ENCODE measurements around the gene FBXL13.
"Not testable (repeated sequence)": the region's sequence is repeated elsewhere in the genome, so short reads cannot be mapped to it uniquely, and the experiment has no call there.

The FBXL13 gene

DNA sequence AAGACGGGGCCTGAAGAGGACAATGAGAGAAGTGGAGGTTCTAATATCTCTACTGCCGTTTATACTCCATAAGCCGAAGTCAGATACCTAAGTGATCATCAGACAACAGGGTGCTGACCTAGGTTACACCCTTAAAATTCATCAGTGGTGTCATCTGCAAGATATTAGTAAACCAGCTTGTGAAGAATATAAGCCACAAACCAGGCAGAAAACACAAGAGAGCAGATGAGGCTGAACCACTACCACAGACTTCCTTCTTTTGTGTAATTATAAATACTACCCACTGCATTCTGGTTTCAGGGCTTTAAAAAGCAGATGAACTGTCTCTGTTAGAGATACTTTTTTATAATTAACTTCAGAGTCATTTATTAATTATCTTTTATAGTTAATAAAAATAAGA is 230.7 kb downstream of the FBXL13 start:
- no peak for DNase-seq

DNA sequence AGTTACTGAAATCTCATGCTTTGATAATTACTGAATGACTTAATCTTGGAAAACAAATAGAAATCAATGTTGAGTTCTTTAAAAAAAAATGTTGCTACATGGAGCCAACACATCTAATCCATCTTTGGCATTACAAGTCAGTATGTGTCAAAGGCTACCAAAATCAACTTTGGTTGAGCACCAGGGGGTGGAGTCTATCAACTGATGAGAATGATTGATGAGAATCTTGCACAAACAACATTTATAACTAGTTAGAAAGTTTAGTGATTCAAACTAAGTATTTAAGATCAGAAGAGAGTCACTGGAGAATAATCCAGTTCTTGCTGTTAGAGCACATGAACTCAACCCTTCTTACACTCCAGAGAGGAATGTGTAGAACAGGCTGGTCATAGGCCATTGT is 232.3 kb downstream of the FBXL13 start:
- no peak for DNase-seq

DNA sequence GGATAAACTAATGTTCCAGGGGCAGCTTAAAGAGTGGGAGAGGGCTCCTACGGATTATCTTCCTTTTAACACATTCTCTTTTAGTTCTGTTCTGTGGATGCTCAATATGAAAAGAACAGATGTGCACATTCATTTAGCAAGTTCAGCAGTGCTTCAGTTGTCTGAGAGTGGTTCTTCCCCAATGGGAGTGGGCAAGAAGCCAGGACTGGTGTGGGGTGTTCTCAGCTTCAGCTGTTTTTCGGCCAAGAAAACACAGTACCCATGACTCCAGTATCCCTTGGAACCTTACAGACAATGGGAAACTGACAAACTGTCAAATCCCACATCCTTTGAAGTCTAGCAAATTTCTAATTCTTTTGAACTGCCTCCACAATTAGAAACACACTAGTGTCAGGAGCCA is 233.3 kb downstream of the FBXL13 start:
- no peak for DNase-seq

DNA sequence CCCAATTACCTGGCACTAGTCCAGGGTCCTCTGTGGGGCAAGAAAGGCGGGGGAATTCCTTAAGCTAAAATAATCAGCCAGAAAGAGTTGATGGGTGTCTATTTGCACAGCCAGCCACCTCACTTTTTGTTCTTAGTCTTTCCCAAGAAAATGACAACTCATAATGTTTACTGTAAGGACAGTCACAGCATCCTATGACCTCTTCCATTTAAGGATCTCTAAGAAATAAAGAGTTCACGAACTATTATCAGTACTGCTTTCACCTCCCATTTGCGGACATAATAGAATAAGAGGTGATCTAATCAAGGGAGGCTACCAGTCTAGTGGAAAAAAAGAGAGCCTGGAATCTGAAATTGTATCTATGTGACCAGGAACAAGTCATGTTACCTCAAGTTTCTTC is 234.2 kb downstream of the FBXL13 start:
- no peak for DNase-seq

DNA sequence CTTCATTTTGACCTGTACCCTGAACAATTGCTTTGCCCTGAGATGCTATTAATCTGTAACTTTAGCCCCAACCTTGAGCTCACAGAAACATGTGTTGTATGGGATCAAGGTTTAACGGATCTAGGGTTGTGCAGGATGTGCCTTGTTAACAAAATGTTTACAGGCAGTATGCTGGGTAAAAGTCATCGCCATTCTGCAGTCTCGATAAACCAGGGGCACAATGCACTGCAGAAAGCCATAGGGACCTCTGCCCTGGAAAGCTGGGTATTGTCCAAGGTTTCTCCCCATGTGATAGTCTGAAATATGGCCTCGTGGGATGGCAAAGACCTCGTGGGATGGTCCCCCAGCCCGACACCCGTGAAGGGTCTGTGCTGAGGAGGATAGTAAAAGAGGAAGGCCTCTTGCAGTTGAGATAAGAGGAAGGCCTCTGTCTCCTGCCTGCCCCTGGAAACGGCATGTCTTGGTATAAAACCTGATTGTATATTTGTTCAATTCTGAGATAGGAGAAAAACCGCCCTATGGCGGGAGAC is 236.0 kb downstream of the FBXL13 start:
- DNase-seq = not testable (repeated sequence)

DNA sequence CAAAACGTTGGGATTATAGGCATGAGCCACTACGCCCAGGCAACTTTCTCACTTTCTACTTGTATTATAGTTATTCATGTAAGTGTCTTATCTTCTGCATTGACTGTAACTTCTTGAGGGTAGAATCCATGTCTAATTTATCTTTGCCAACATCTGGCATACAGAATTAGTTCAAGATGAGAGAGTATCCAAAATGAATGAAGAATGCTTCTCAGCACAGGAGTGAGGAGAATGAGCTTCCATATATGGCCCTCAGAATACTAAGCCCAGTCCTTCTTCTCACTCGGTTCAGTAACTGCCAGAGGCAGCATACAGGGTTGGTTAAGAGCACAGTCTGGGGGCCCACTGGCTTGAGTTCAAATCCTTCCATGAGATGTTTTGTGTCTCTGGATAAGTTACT is 236.8 kb downstream of the FBXL13 start:
- DNase-seq = no peak

DNA sequence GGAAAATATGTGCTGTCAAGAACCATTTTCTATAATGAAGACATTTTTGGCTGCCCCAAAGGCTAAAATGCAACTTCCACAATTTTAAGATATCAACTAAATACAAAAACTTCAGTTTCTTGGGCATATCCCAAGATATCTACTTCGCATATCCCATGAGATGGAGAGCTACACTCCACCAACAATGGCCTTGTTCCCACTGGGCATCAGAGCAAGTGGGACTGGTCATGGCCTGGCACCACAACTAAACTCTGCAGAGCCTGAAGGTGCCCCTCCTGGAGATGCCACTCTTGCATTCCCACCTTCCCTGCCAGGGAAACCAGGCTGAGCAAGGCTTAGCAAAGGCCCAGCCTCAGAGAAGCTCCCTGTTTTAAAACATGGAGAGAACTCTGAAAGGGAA is 237.6 kb downstream of the FBXL13 start:
- no peak for DNase-seq

DNA sequence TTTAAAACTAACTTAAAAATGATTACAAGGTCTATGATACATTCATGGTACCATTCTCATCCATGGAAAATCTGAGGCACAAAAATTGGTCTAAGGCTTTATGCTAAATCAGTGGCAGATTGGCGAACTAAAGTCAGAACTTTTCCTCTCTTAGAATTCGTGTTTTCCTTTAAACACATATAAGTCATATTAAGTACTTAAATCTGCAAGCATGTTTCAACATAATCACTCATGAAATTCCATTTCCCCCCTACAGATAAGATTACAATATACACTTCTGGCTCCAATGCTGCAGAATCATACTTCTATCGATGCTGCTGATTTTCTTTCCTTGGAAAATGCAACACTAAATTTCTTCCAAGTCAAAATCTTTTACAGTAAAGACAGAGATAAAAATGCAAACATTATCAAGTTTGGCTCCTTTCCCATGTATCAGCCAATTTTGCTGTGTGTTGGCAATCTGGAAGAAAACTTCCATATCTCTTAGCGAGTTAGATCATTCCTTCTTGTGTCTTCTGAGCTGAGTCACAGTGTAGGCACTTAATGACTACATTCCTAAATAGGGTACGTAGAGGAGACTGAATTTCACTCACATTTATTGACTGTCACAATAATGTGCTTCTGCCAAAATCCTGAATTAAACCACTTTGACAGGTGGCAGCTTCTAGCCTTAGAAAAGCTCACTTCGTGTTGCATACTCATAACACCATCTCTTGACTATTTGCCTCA is 238.2 kb downstream of the FBXL13 start:
- no peak for DNase-seq

DNA sequence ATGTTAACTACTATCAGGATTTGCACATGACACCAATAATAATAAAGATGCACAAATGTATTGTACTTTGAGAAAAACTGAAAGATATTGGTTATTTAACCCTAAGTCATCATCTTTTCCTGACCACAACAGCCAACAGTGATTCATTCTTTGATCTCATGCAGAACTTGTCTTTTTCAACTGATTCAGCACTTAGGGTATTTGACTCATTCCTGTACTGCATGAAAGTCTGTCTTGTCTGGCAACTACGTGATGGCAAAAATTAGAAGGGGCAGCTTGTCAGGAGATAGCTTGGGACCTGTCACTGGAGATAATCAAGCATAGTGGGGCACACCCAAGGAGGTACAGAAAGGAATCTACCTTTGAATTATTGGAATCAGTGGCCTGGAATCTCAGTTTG is 239.6 kb downstream of the FBXL13 start:
- no peak for DNase-seq

DNA sequence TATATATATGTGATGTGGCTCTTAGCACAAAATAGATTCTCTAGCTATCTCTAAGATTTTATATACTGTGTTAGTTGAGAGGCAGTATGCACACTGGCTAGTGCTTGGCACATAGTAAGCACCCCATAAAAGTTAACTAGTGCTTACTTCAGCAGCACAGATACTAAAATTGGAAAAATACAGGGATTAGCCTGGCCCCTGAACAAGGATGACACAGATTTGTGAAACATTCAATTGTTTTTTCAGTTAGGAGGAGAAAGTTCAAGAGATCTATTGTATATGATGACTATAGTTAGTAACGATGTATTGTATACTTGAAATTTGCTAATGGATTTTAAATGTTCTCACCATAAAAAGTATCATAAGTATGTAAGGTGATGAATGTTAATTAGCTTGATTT is 240.1 kb downstream of the FBXL13 start:
- DNase-seq = no peak

DNA sequence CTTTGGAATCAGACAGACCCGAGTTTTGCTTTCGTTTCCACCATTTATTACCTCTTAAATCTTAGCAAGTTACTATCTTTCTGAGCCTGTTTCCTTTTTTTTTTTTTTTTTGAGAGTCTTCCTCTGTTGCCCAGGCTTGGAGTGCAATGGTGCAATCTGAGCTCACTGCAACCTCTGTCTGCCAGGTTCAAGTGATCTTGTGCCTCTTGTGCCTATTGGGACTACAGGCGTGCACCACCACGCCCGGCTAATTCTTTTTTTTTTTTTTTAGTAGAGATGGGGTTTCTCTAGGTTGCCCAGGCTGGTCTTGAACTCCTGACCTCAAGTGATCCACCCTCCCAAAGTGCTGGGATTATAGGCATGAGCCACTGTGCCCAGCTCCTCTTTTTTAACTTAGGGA is 241.3 kb downstream of the FBXL13 start:
- no peak for DNase-seq

DNA sequence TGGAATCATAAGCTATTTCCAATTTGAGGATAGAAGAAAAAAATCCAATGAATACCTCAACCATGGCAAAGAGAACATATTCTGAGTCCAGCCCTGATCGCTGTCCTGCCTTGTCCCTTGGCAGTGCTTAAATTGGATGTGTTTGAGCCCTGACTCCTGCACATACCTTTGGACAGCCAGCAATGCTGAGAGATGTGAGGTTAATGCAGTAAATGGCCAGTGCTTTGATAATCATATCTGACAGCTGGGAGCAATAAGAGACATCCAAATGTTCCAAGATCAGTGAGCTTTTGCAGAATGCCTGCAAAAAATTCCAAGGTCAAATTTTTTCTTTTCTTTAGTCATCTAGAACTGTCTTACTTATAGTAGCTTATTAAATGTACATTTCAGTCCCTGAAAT is 241.9 kb downstream of the FBXL13 start:
- DNase-seq = no peak

DNA sequence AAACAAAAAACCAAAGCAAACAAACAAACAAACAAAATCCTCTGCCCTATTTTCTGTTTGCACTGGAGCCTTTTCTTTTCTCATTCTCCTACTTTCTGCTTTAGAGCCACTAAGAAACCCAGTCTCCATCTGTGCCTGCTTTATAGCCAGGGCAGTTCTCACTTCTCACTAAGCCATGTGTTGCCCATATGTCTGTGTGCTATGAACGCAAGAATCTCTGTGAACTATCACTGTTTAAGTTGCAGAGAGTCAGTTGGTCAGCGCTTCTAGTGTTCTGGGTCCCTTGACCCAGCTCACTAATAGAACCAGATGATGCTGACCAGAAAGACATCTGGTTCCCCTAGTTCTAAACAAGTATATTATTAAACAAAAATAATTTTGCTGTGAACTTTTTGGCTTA is 244.4 kb downstream of the FBXL13 start:
- no peak for DNase-seq

DNA sequence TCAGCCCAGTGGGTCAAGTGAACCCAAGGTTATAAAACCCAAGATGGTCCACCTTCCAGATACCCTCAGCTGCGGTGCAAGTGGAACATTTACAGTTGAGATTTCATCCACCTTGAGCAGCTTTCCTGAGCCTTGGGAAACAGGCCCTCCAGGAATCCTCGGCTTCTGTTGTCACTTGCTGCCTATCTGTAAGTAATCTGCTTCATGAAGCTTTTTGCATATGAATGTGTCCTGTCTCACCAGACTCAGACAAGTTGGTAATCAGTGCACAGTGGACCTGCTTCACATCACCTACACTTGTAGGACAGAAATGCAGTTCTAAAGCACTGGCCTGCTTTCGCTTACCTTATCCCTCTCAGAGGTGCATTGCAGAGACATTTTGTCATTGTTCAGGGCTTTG is 245.5 kb downstream of the FBXL13 start:
- DNase-seq = no peak

DNA sequence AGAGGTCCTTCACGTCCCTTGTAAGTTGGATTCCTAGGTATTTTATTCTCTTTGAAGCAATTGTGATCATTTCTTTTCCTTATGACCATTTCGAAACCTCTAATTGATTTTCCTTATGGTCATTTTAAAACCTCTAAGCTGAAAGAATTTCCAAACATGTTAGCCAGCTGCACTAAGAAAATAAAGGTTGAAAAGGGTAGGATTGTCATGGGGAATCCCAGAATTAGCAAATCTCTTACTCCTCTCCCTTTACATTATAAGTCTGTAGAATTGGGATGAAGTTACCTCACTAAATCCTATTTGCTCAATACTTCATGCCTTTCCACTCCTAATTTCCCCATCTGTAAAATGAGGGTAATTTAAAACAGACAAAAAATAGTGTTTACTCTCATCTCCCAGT is 246.3 kb downstream of the FBXL13 start:
- no peak for DNase-seq

DNA sequence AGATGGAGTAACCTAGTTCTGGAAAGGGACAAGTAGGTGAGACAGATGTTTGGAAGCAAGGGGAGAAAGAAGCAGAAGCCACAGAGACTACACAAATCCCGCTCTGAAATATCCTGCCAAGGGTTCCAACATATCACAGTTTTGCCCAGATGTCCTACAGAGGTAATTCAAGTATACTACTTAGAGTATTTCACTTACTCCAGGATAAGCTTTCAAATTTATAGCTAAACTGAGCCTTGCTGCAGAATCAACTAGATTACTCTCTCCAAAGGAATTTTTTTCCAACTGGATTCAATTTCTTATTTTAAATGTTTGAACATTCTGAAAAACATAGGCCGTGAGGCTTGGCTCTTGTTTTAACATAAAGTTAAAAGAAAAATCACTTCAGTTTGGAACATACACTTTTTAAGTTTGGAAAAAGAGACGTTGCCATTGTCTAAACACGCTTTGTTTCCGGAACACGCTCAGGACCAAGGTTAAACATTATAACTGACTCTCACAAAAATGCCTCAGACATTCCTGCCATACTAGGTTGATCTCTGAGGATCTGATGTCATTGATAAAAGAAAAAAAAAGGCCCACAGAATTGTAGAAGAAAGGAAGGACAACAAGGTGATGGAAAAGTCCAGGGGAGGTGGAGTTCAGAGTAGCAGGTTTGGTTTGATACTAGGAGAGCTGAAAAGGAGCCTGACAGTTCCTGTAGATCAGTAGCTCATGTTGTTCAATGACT is 251.0 kb downstream of the FBXL13 start:
- DNase-seq = no peak

DNA sequence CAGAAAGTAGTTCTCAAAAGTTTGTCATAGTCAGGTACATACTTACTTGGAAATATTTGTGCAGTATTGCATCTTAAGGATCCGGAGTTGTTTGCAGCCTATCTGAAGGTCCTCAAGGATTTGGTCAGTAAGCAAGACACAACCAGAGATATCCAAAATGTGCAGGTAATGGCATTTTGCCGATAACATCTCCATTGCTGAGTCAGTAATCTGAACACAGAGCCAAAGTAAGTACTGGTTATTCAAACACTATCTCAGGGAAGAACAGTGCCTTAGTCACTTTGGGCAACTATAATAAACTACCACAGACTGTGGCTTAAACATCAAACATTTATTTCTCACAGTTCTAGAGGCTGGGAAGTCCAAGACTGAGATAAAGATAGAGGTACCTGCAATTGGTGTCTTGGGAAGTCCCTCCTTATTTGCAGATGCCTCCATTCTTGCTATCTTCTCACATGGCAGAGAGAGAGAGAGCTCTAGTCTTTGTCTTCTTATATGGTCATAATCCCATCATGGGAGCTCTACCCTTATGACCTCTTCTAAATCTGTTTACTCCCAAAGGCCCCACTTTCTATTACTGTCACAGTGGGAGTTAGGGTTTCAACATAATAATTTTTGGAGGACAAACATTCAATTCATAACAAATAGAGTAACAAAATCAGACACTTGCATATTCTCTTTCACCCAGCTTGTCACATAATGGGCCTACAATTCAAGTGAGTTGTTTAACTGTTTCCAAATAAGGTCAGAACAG is 252.4 kb downstream of the FBXL13 start:
- DNase-seq = no peak

DNA sequence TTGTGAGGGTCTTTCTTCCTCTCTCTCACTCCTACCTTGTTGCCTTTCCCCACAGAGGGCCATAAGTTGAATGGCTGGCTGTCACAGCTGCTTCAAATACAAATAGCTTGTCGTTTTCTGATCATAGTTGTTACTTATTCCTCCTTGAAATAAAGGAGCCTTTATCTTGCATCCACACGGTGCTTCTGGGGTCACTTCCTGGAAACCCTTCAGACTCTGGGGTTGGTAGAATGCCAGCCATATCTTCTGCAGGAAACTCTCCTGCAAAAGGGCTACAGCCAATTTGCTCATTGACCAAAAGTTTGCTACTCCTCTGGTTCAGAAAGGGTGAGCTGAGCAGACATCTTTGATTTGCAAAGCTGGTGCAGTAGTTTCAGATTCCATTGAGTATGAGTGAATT is 255.4 kb downstream of the FBXL13 start:
- DNase-seq = no peak

DNA sequence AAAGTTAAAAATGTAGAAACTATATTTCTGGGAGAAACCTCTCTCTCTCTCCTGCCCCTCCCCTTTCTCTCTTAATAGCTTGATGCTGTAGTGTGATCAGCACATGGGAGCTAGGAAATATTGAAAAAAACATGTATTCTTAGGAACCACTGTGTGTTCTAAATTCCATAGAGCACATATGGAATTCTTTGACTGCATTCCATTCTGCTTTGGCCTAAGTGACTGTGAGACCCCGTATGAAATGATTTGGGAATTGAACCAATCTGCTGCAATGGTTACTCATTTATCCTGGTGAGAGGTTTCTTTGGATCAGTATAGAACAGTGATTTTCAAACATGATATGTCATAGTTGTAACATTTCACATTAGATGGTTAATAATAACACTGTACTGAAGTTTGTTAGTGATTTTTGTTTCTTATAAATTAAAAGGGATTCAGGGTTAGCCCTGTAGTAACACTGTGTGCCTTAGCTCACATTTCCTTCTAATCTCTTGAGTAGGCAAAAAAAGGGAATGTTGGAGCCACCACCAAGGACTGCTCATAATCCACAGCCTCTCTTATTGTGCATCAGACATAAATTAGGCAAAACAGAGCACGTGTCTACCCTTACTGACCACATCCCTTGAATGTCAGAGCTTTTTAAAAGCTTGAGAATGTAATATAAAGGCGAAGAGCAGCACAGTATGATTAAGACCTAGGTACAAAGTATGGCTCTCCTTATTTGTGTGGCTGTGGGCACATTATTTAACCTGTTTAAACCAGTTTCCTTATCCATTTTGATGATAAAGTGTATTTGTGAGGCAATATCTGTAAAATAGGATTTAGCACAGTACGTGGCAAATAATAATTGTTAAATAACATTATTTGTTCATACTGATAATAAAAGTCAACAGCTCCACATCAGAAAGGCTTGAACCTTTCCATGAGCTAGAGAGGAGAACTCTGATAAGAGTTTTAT is 256.7 kb downstream of the FBXL13 start:
- no peak for DNase-seq

DNA sequence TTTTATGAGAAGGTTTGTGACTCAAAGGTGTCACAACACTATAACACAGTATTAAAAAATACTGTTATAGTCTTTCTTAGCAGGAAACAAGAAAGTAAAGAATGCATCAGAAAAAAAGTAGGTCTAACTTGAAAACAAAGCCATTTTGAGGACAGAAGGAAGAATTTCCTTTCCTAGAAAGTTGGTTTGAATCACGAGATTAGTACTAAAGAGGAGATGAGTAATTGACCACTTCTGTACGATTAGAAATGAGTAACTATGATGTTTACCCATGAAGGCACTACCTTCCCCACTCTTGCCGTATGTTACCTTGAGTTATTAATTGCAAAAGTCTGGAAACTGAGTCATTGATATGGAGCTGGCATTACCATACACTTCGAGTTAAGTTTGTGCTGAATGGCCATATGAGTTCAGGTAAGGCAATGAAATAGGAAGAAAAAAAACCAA is 260.5 kb downstream of the FBXL13 start:
- no peak for DNase-seq

DNA sequence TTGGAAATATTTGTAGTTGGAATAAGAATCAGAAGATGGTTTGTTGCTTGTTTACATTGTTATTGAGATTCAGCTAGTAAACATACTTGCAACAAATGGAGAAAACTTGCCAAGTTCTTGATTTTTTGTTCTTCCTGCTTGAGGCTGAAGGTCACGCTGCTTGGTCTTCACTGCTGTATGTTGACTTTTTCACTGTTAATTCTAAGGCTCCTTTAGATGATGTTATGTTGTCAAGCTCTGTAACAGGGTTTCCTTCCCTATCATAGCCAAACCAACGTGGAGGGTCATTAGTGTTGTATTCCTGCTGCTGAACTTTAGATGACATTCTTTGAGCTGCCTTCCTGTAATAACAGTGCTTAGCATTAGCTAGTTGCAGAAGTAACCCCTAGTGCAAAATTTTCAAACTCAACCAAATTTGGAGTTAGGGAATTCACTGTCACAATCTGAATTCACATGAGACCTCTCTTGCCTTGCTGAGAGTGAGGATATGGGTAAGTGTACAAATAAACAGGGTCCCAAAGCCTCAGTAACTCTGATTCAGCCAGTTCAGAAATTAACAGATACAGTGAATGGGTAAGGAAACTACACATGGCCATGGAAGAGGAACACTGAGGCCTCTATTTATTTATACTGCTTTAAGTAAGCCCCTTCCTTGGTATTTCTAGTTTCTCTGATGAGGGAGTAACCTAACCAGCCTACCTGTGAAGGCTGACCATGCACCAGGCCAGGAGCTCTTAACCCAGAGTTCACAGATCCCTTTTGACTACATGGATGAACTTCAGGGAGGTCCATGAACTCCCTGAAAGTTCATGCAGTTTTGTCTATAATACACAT is 261.2 kb downstream of the FBXL13 start:
- no peak for DNase-seq

Data from NCI-H187 (cell line).